Stimulated activated CD8-positive, alpha-beta memory T cell treated with anti-CD3 and anti-CD28 coated beads, Interleukin-2, amount 100 ng/mL, for 1 hour (primary cell): ENCODE results near the gene OR8B3.
"Not testable (repeated sequence)": the region's sequence is repeated elsewhere in the genome, so short reads cannot be mapped to it uniquely, and the experiment has no call there.

ENCODE experiments used
- DNase-seq, 2 donors: peaks; one replicate each; pipeline ENCODE4 v3.0.0-alpha.2; 2020; ENCODE audit warnings: low read depth in 2 of 2

Gene OR8B3

GRCh38 chr11:124398924-124399323, at the start of gene OR8B3:
Gene OR8B3 (minus strand): TSS chr11:124399024. CDS start chr11:124397351, 1,673 bp downstream.
- no peak for DNase-seq

GRCh38 chr11:124446916-124447315, 48.1 kb upstream of the OR8B3 start:
- no peak for DNase-seq

- no peak for DNase-seq
Measured at GRCh38 chr11:124445646-124446150, 46.9 kb upstream of the OR8B3 start, which contains the start of gene OR8B8. Gene OR8B8 (minus strand): TSS chr11:124445696. CDS start chr11:124441085, 4,611 bp downstream.

- no peak for DNase-seq
Measured at GRCh38 chr11:124442847-124443246, 44.0 kb upstream of the OR8B3 start.

GRCh38 chr11:124442442-124442841, 43.6 kb upstream of the OR8B3 start:
- DNase-seq: no peak

GRCh38 chr11:124441519-124441918, 42.7 kb upstream of the OR8B3 start:
- no peak for DNase-seq

- DNase-seq: no peak
Measured at GRCh38 chr11:124441081-124441480, 42.3 kb upstream of the OR8B3 start.

GRCh38 chr11:124440608-124441007, 41.8 kb upstream of the OR8B3 start:
- no peak for DNase-seq

GRCh38 chr11:124434699-124435098, 35.9 kb upstream of the OR8B3 start:
- DNase-seq: no peak

- no peak for DNase-seq
Measured at GRCh38 chr11:124429599-124429998, 30.8 kb upstream of the OR8B3 start.

GRCh38 chr11:124424384-124424921, 25.6 kb upstream of the OR8B3 start, which contains the start of gene OR8B4:
Gene OR8B4 (minus strand): TSS chr11:124424871. CDS start chr11:124424871, 0 bp downstream.
- no peak for DNase-seq

- DNase-seq: no peak
Measured at GRCh38 chr11:124421043-124421442, 22.2 kb upstream of the OR8B3 start.

GRCh38 chr11:124415356-124415923, 16.6 kb upstream of the OR8B3 start:
- DNase-seq: no peak

- no peak for DNase-seq
Measured at GRCh38 chr11:124409906-124410305, 11.1 kb upstream of the OR8B3 start.

- no peak for DNase-seq
Measured at GRCh38 chr11:124405581-124405980, 6.8 kb upstream of the OR8B3 start.

GRCh38 chr11:124403186-124403585, 4.4 kb upstream of the OR8B3 start:
- not testable (repeated sequence) for DNase-seq

GRCh38 chr11:124402326-124402922, 3.6 kb upstream of the OR8B3 start:
- no peak for DNase-seq

GRCh38 chr11:124396847-124397246, 2.0 kb downstream of the OR8B3 start:
- not testable (repeated sequence) for DNase-seq

GRCh38 chr11:124394408-124394807, 4.4 kb downstream of the OR8B3 start:
- no peak for DNase-seq

- DNase-seq: no peak
Measured at GRCh38 chr11:124384399-124384798, 14.4 kb downstream of the OR8B3 start, which contains the start of gene OR8B2. Gene OR8B2 (minus strand): TSS chr11:124384499. CDS start chr11:124383343, 1,156 bp downstream.

GRCh38 chr11:124382857-124383256, 16.0 kb downstream of the OR8B3 start:
- not testable (repeated sequence) for DNase-seq

GRCh38 chr11:124380585-124380984, 18.2 kb downstream of the OR8B3 start:
- no peak for DNase-seq

GRCh38 chr11:124376280-124376679, 22.5 kb downstream of the OR8B3 start:
- DNase-seq: no peak
